8988T (cell line): ENCODE results near the gene PROM1.

ENCODE experiments used
- DNase-seq: peaks from one replicate; pipeline ENCODE4 v3.0.0; 2011

PROM1 gene

DNA sequence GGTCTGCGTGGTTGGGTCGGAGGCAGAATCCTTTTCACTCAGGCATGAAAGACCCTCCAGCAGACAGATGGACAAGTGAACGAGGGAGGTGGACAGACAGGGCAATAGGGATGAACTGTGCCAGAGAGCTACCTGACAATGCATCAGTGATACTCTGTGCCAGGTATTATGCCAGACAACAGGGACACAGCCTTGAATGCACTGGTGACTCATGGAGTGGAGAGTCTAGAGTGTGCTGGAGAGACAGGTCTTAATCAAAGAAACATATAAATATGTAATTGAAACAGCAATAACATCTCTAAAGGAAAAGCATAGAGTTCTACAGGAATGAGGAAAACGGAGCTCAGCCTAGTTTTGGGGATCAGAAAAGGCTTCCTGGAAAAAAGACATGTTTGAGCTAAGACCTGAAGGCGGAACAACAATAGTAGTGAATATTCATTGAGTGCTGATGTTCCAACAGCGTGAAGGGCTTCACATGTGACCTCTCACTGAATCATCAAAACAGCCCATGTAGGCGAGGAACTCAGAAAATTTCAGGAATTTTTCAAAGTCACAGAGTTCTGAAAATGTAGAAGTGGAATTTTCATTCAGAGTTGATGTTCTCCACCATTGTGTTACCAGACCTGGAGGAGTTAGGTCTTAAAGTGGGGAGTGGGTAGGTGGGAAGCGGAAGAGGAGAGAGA lies 100.8 kb downstream of the PROM1 start:
- no peak for DNase-seq

DNA sequence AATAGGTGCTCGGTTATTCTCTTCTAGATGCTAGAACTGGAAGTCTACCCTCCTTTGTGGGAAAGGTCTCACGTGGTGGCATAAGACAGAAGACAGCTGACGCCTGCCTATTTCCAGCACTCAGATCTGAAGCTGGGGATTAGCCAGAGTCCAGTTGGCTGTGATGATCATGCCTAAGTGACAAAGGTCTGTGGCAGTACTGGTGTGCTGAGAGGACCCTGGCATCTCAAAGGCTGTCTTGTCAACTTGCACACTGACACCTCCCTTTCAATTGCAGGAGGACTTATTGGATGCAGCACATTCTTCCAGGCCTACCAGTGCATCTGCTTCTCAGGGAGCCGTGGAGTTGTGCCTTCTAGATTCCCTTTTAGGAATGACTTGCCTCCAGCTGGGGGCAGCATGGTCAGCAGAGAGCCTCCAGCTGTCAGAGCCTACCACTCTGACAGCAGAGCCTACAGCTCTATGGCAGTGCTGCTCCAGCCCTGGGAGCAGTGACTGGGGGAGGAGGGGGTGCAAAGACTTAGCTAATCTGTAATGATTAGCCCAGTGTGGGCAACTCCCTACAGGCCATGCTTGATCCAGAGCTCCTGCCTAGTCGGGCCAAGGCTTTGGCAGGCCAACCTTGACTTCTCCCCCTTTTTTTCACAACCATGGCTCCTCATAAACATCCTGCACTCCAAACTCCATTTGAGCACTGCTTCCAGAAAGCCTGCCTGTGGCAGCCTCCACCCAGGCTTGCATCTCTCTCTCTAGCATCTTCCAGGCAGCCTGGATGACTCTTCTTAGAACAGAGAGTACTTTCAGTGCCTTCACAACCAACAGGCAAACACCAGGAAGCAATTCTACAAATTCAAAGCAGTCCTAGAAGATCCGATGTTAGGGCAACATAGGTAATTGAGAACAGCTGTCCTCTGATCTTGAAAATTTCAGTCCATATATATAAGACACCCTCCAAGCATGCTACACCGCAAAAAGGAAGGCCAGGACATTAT lies 107.1 kb downstream of the PROM1 start:
- DNase-seq = no peak

DNA sequence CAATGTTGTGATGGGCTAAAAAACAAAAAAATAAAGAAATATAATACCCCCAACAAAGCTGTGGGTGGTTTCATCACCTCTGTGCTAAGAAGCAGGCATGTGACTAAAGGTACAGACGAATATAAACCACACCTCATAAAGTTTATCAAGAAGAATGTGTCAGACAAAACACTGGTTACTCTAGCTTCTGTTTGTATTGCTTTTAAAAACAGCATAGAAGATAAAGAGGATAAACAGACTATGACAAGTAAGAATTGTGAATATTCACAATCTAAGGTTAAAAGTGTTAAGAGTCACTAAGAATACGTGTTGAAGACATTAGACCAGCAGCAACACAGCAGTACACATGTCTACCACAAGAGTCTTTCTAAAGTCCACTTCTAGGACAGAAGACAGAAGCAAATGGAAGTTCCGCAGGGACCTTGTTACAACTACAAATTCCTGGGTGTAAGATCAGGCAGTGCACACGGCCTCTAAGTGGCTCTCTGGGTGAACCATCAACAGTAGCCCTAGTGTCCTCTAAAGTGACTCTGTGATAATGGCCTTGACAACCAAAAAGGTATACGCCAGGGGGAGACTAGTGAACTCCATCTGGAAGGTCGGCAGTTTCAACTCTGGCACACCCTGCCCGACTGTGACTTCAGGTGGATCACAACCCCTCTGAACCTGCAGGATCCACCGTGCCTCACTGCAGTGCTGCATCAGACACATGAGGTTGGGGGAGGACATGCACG lies 112.6 kb downstream of the PROM1 start:
- DNase-seq = no peak

DNA sequence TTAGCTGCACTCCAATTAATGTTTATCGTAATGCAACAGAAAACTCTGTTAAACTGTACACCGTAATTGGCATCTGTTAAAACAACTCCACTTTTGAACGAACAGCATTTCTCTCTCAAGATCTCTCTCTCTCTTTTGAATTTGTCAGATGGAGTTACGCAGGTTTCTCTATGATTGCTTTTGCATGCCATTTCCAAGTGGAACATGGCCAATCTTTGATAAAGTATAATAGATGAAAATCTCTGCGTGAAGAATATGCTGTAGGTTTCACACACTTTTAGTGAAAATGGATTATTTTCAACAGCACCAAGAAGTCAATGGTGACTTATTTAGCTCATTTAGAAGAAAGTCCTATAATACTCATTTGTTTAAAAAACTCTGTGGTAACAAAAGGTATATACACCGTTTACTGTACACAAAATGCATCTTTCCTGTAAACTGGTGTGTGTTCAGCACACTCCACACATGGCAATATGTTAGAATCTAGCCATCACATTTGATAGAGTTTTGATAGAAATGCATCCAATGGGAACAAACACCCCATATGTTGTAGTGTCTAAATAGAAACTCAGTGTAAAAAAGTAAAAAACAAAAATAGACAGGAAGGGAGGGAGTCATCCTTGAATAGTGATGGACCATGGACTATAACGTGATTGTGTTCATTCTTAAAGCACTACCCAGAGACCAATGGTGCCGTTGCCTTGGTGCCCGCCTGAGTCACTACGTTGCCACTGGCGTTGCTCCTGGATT lies 115.1 kb downstream of the PROM1 start:
- DNase-seq = no peak

DNA sequence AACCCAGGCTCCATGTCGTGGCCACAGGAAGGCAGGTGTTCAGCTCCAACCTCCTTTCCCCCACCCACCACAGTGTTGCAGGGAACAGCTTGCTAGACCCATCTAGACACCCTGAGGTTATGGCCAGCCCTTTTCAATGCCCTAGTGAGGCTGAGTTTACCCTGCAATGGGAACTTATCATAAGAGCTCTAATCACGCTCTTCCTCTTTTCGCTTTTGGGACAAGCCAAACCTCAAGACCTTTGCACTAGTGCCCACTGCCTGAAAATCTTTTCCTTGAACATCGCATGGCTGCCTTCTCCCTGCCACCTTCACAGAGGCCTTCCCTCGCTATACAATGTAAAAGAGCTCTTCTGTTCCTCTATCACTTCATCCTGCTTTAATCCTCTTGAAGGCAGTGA lies 118.5 kb downstream of the PROM1 start:
- no peak for DNase-seq

DNA sequence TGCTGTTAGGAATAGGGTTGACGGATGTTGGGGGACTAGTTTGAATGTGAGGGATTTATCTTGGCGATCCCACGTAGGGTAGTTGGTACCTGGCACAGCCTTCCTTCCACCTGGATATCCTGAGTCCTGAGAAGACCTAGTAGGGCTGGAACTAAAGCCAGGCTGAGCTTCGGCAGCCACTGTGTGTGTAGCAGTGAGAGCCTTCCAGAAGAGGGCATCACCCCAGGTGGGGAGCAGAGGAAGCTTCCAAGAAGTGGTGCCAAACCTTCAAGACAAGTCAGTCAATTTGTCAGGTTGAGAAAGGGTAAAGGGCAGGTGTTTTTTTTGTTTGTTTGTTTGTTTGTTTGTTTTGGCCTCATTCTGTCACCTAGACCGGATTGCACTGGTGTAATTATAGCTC lies 119.7 kb downstream of the PROM1 start:
- DNase-seq = no peak

DNA sequence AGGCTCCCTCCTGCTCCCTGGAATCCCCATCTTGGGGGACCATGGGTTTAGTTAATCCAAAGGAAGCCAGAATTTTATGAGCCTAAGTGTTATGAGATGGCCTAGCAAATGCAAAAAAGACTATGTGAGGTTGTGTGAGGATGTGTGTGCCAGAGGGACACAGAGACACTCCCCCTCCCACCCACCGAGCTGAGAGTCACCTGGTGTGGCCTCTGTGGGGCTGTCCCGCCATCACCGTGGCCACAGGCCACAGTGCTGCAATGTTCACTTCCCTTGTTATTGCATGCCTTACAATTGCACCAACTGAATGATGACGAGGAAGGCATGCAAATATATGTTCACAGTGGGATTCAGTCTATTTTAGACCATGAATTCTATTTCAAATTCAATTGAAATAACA lies 120.2 kb downstream of the PROM1 start:
- no peak for DNase-seq

DNA sequence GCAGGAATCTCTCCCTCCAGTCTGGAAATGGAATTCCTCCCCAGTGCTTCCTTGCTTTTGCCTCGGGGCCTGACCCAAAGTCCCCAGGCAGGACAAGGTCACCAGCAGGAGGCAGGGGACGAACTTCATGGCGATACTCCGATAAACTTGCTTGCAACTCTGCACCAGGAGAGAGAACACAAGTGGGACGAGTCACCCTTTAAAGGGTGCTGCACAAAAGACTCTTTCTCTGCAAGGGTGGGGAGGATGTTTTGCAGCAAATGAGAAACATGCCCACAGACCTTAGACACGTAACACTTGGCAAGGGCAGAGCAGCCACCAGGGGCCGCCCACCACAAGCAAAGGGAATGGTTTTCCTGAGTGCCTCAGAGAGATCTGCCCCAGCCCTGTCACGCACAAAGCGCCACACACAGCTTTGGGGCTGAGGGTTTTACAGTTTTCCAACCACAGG lies 120.8 kb downstream of the PROM1 start, which contains the start of gene FGFBP2:
Gene FGFBP2, minus strand, starts transcription at position 175 of the 451 bp plus-strand sequence. Its CDS starts 46 bp downstream, at position 129.
- DNase-seq = peak; percentile 63

DNA sequence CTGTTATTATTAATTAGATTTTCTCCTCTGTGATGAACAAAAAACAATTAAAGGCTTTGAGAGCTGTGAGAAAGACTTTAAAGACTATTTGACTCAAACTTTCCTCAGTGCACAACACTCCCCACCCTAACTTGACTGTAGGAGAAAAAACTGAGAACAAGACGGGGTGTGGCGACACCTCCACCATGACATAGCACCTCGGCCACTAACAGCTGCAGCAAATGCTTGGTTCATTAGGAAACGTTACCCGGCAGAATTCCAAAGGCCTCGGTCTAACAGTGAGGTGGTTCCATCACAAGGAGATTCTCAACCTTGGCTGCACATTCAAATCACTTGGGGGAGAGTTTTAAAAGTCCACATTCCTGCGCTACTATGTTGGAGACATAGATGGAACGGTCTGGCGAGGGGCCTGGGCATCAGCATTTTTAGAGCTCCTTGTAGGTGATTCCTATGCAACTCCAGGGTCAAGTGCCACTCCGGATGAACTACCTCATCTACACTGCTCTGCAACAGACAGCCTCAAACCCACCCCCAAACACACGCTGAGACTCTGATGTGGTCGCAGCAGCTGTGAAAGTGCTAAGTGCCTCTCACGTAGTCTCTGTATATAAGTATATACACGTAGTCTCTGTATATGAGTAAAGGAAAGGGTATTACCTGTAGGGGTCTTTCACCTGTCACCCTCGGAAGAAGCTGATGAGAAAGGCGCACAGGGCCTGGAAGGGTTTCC lies 121.9 kb downstream of the PROM1 start:
- DNase-seq = no peak

DNA sequence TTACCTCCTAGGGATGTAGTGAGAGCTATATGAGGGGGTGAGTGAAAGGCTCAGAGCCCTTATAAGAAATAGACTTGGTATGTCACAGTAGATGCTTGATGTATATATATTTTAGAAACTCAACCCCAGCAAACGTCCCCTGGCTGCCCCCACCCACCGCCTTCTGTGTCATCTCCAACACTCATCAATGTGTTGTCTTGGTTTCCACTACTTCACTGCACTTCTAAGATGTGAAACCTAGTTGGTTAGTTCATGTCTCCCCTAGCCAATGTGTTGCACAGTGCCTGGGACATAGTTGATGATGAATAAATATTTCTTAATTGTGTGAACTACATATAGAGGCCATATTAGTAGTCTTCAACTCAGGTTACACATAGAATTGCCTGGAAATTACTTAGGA lies 125.3 kb downstream of the PROM1 start:
- DNase-seq = no peak

DNA sequence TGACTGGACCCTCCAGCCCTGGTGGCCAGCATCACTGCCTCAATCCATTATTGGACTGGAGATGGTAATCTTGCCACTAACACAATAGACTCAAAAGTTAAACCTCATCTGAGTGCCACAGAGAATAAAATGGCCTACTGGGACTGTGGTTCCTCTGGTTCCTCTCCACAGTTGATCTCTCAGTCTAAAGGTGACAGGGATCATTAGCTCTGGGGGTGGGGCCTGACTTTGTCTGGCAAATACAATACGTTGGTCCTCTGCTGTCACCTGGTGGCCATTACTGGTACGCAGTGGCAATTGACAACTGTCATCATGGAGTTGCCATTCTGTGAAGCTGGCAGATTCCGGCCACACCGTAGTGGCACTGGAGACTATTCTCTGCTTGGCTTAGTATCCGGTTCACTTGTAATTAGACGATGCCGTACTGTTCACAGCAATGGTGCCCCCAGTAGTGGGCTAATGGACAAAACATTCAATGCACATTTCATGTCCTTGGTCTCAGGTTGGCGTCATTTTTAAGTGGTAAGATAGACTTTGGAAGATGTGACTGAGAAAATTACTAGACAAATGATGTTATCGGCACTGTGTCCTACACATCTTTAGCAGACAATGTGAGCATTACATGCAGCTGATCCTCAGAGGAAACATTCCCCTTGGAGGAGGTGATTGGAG lies 127.5 kb downstream of the PROM1 start:
- no peak for DNase-seq

DNA sequence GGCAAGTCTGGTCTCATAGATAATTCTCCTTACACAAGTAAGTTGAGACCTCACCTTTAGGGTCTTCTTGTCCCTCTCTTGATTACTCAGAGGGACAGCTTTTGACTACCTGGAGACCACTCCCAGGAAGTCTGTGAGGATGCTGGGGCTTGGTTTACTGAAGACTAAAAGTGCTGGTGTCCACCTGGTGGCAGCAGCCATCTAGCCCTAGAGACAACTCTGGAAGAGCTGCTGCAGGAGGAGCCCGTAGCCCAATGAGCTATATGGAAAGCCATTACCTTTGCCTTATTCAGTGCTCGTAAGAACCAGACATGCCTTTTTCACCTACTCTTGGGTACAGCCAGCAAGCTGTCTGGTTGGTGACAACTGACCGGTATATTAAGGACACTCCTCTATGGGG lies 128.2 kb downstream of the PROM1 start:
- no peak for DNase-seq

DNA sequence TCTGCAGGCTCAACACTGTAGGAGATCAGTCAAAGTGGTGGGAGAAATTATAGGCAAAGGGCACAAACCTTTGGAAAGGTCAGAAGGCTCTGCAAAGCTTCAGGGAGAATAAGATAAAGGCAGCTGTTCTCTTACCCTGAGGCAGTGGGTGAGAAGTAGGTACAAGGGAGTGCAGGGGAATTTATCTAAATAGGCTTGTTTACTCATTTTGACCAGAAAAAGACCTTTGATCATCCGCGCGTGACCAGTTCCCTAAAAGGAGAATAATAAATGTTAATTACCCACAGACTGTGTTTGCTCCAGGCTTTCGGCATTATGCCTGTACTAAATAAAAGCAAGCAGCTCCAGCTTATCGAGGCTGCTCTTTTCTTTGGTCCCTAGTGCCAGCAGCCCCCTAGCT lies 130.2 kb downstream of the PROM1 start:
- no peak for DNase-seq

DNA sequence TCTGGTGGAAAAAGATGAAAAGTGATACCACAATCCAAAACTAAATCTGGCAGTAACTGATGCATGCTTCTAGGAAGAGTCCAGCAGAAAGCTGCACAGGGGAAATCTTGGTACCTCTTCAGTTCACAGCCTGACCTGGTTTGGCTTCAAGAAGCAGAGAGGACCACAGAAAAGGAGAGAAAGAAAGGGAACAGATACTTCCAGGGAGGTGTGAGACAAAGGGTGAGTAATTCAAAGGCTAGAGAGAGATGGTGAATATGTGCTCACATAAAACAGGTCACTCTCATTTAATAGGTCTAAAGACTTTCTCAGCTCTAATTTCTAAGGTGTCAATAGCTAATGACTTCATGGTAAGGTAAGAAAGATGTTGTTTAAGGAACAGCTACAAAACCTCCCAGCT lies 132.0 kb downstream of the PROM1 start:
- no peak for DNase-seq

DNA sequence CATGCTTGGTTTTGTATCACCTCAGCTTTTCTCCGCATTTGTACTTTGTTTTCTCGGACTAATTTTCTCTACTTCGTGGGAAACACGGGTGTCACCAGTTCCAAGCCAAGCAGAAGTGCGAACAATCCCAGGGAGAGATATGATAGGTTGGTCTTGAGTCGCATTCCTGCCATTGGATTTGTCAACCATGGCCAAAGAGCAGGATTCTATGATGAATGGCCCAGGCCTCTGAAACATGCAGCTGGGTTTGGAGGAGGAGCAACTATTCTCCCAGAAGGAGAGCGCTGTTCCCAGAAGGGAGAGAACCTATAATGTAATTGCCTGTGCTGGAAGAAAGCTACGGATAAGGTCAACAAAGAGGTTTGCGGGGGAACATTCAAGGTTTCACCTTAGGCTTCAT lies 135.0 kb downstream of the PROM1 start:
- no peak for DNase-seq

DNA sequence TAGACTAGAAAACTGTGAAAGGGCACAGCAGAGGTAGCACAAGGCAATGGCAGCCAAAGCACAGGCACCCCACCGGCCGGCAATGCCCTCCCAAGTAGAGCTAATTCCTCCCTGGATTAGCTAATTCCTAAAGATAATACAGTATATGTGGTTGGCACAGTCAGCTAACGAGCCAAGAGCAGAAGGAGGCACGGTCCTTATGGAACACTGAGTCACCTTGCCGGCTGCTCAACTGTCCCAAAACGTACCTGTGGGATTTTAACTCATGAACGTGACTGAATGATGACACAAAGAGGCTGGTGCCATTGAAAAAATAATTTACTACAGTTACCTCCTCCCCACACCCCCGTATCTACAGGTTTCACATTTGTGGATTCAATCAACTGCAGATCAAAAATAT lies 136.1 kb downstream of the PROM1 start:
- no peak for DNase-seq

DNA sequence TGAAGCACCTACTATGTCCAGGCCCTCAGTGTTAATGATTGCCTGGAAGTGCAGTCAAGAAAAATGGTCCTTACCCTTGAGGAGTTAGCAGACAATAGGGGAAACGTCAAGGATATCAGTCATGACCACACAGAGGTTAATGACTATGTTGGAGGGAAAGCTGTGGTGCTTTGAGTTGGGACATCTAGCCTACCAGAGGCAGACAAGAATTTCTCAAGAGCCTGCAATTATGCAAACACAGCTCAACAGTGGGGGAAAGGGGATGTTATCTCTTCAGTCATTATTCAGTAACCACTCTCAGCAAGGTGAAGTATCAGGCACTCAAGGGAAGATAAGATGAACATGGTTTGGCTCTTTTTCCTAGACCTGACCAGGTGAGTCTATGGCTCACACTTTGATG lies 138.3 kb downstream of the PROM1 start:
- DNase-seq = no peak

DNA sequence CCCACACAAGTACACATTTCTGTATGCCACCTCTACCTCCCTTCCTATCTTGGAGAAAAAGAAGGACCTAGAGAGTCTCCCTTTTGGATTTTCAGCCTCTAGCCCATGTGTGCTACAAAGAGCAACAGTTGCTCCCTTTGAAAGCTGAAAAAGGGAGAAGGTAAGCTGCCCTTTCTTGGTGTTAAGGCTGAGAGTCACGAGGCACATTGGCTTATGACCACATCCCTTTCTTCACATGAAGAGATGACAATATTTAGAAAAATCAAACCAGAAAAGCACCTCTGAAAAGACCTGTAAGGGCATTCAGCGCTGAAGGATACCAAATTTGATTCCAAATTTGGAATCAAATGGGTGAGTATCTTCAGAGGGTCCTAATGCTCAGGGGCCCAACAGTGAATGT lies 138.9 kb downstream of the PROM1 start:
- no peak for DNase-seq

DNA sequence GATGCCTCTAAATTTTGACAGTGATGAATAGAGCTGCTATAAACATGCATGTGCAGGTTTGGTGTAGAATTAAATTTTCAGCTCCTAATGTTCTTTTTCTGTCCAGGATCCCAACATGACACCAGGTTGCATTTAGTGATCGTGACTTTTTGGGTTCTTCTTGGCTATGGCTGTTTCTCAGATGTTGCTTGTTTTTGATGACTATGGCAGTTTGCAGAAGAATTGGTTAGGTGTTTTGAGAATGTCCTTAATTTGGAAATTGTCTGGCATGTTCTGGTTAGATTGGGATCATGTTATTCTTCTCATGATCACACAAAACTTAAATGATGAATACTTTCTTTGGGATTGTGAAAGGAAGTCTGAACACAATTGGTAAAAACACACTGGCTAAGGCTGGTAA lies 141.5 kb downstream of the PROM1 start:
- no peak for DNase-seq

DNA sequence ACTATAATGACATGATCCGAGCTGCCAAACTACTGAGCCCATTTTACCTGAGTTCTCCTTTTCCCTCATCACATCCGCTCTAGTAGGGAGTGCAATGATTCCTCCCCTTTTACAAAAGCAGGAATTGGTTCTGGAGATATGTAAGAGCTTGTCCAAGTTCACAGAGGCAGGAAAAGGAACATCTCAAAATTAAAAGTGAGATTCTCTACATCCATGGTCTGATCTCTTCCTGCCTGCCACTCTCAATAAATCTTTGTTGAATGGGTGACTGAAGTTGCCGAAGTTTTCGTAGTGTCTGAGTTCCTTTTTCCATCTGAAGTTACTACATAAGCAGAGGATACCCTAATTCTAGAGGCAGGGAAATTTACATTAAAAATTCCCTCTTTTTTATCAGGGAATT lies 145.2 kb downstream of the PROM1 start, which contains the start of gene FGFBP1:
Gene FGFBP1, minus strand, starts transcription at position 101 of the 400 bp plus-strand sequence. CDS start 2,108 bp downstream, outside the sequence.
- DNase-seq = no peak

DNA sequence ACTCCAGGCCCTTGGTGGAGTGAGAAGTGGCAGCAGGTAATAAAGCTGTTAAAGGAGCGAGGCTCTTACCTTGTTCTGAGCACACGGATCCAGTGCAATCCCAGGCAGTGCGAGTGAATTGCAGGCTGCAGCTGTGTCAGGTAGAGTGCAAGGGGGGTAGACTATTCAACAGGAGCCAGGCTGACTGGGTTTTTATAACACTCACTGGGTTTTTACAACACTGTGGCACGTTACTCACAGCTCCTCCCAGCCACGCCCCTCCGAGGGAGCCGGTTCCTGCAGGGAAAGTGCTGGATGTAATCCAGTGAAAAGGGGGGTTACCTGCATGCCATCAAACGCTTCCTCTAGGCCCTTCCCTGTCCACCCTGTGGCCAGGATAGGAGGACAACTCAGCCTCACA lies 145.6 kb downstream of the PROM1 start:
- DNase-seq = no peak
